SKM-1 treated with dmso at 0.1 percent for 144 hours (cell line): Measurements from ENCODE around the gene FCHO1.
"Not testable (repeated sequence)": the region's sequence is repeated elsewhere in the genome, so short reads cannot be mapped to it uniquely, and the experiment has no call there.

Experiments used
- DNase-seq: peaks from one replicate; lab custom pipeline; 2025; ENCODE audit not compliant: unreplicated experiment; lab: John Stamatoyannopoulos, UW

FCHO1 gene

GRCh38 chr19:17758515-17758914 is 7.2 kb downstream of the FCHO1 start:
- no peak for DNase-seq

DNA sequence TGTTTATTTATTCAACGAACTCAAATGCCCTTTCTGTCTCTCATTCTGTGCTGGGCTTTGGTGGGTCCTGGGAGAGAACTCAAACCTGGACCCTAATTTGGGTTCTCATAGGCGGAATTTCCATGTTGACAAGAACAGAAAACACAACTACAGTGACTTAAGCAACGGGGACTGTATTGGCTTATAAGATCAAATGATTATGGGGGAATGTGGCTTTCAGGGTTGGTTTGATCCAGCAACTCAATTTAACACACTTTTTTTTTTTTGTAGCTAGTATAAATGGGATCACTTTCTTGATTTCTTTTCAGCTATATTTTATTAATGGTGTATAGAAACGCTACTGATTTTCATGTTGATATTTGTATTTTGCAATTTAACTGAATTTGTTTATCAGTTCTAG is 9.9 kb downstream of the FCHO1 start:
- no peak for DNase-seq

GRCh38 chr19:17762505-17763229 is 11.4 kb downstream of the FCHO1 start:
- DNase-seq, result peak; percentile 34

- no peak for DNase-seq
Measured at GRCh38 chr19:17764348-17764747, 13.1 kb downstream of the FCHO1 start.

DNA sequence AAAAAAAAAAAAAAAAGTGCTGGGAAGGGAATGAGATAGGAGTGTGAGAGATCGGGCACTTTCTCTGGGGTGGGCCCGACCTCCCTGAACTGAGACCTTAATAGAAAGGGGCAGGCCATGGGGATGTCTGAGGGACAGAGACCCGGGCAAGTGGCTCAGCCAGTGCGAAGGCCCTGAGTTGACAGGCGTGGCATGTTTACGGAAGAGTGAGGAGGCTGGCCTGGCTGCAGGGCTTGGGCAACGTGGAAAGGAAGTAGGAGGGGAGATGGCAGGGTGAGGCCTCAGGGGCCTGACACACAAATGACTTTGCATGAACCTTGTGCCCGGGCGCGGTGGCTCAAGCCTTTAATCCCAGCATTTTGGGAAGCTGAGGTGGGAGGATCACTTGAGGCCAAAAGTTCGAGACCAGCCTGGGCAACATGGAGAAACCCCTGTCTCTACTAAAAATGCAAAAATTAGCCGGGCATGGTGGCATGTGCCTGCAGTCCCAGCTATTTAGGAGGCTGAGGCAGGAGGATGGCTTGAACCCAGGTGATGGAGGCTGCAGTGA is 13.9 kb downstream of the FCHO1 start:
- peak; percentile 73 for DNase-seq

GRCh38 chr19:17766543-17767131 is 15.4 kb downstream of the FCHO1 start:
- DNase-seq, result no peak

DNA sequence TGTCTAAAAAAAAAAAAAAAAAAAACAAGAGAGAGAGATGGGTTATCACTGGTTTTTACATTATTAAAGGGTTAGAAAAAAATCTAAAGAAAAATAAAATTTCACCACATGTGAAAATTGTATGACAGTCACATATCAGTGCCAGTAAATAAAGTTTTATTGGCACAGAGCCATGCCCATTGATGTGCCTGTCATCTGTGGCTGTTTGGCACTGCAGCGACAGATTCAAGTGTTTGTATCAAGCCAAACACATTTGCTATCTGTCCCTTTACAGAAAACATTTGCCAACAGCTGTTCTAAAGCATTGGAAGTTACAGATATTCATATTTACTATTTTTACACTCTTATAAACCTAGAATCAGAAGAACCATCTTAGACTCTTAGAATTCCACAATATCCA is 16.3 kb downstream of the FCHO1 start:
- DNase-seq, result no peak

- no peak for DNase-seq
Measured at GRCh38 chr19:17770613-17771012, 19.3 kb downstream of the FCHO1 start.

DNA sequence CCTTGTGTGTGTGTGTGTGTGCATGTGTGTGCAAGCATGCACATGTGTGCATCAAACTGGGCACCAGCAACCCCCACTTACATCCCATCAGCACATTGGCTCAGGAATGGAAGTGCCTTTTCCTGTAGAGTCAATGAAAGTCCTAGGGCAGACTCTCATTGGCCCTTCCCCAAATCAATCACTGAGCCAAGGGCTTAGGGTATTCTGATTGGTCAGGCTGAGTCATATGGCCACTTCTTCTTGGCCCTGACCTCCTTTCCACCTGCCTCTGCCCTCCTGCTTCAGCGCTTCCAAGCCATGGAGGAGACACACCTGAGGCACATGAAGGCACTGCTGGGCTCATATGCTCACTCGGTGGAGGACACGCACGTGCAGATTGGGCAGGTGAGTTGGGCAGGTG is 20.9 kb downstream of the FCHO1 start:
- no peak for DNase-seq

DNA sequence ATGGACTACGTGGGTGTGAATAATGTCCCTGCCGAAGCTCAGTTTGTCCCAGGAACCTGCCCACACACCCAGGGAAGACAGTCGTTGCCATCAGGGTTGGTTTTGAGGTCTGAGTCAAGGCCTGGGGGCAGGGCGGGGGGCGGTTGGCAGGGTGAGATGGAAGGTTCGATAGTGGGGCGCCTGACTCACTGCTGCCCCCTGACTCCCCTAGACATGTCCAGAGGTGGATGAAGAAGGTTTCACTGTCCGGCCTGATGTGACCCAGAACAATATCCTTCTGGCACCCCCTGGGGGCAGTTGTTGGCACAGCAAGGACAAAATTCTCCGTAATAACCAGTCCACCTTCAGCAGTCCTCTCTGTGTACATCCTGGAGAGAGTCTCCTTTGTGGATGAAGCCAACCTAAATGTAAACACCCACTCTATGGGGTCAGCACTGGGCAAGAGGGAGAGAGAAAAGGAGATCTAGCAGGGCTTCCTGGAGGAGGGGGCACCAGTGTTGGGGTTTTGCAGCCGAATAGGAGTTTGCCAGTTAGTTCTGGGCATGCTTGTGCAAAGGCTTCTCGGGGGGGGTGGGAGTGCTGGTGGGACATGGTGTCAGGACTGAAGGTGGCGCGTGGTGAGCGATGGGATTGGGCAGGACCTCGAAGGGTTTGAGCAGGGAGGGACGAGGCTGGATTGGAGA is 24.1 kb downstream of the FCHO1 start:
- peak; percentile 30 for DNase-seq

GRCh38 chr19:17775991-17776803 is 24.9 kb downstream of the FCHO1 start:
- DNase-seq, result no peak

- not testable (repeated sequence) for DNase-seq
Measured at GRCh38 chr19:17777840-17778239, 26.6 kb downstream of the FCHO1 start.

GRCh38 chr19:17778251-17778967 is 27.1 kb downstream of the FCHO1 start:
- no peak for DNase-seq

GRCh38 chr19:17778968-17779929 is 28.0 kb downstream of the FCHO1 start:
- no peak for DNase-seq

GRCh38 chr19:17780781-17781180 is 29.5 kb downstream of the FCHO1 start:
- DNase-seq, result no peak

- DNase-seq, result not testable (repeated sequence)
Measured at GRCh38 chr19:17783721-17784120, 32.4 kb downstream of the FCHO1 start.

DNA sequence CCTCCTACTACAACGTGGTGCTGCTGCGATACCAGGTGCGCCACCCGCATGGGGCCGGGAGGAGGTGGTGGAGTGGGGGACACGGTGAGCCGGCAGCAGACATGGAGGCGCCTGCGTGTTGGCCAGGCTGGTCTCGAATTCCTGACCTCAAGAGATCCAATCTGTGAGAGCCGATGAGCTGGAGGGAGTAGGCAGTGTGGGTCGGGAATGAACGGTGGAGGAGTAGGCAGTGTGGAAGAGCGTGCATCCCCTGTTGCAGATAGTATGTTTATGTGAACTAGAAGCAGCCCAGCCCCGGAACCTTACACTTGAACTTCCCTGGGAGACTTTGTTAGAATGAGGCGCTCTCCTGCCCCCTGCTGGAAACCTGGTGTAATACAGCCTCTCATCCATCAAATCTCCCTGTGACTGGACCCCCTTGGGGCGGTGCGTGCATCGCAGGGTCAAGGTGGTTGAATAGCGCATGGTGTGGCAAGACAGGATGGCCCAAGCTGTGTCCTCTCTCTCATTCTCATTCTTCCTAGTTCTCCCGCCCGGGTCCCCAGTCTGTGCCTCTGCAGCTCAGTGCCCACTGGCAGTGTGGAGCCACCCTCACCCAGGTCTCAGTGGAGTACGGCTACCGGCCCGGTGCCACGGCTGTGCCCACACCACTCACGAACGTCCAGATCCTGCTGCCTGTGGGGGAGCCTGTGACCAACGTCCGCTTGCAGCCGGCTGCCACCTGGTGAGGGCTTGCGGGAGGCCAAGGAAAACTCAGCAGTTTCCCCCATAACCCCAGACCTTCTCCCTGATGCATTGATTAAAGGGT is 33.1 kb downstream of the FCHO1 start:
- peak; percentile 52 for DNase-seq

GRCh38 chr19:17787274-17787913 is 36.1 kb downstream of the FCHO1 start:
- no peak for DNase-seq
